Mucosa of descending colon (tissue), 3 donors: ENCODE data around the gene SPECC1. TPM values are rescaled to one million over a fixed set of nuclear protein-coding genes. Genes with fewer than 3 reads are reported as not detected.

Experiments used
- ATAC-seq: fragments of 200-7000 bp; cut with Tn5 transposase; one replicate; pipeline ENCODE4 v1.9.1; 2020; ENCODE audit warnings: mild to moderate bottlenecking, moderate library complexity
- DNase-seq, 3 donors: peaks; one replicate each; pipeline ENCODE4 v3.0.0-alpha.2; 2020
- H3K36me3 ChIP-seq: fragments of 200-600 bp; one replicate; pipeline ENCODE4 v1.8.0; 2021; ENCODE audit warnings: low read depth, mild to moderate bottlenecking
- H3K4me1 ChIP-seq: fragments of 200-600 bp; one replicate; pipeline ENCODE4 v1.8.0; 2021; ENCODE audit warnings: low read depth, mild to moderate bottlenecking
- H3K4me3 ChIP-seq: fragments of 200-600 bp; one replicate; pipeline ENCODE4 v1.8.0; 2021; ENCODE audit warnings: mild to moderate bottlenecking
- H3K9me3 ChIP-seq: fragments of 200-600 bp; one replicate; pipeline ENCODE4 v1.8.0; 2021; ENCODE audit warnings: mild to moderate bottlenecking
- CTCF ChIP-seq: fragments of 200-600 bp; IDR thresholded peaks from one replicate; pipeline ENCODE4 v1.8.0; 2022; ENCODE audit warnings: antibody characterized with exemption, mild to moderate bottlenecking
- intact Hi-C, 2 donors: fragments of 100-400 bp; cut with DNase I in 1 of 2; cut with micrococcal nuclease in 1 of 2; formaldehyde crosslinking; loops; one replicate each; pipeline versions ENCODE4 v1.11.0 to v1.11.1; 2022; cut with DNase I, micrococcal nuclease
- total RNA-seq, 3 donors: library from RNA; stranded (reverse); fragmentation: NEBNext Ultra II Directional in 2 of 3; extraction: Animal tissue kit (Norgen Biotek cat#: 25700) in 2 of 3; gene quantifications; one replicate each; pipeline versions ENCODE4 v1.2.1 to v1.2.4, GENCODE V29; 2021 to 2023
- donor health status: DM: no; HTN: no; CAD: no; lungs with moderate emphysema.
- donor health status: DM: no; HTN: no; CAD: no.
- donor health status: DM: no; HTN: yes; CAD: no.

Gene SPECC1
- total RNA-seq, 3 donors from 2014 or later: 36.2 to 86.3 (median 85.7) TPM

GRCh38 chr17:20279631-20280030, 270.5 kb downstream of the SPECC1 start:
- Histone ChIP-seq H3K4me3 (no peak overlapping the region), H3K36me3 (no peaks in the 10 kb centered on the region), H3K9me3 (no peaks in the 10 kb centered on the region), H3K4me1 (no peaks in the 10 kb centered on the region)
- no peak for DNase-seq
- no peak for TF ChIP-seq CTCF
- ATAC-seq: no peak
- intact Hi-C loops: no loop called here

GRCh38 chr17:20280051-20280450, 270.9 kb downstream of the SPECC1 start:
- no peaks in the 10 kb centered on the region for H3K9me3 ChIP-seq
- intact Hi-C loops: no loop called here
- no peaks in the 10 kb centered on the region for H3K36me3 ChIP-seq
- H3K4me1 ChIP-seq: no peaks in the 10 kb centered on the region
- no peak for ATAC-seq
- no peak overlapping the region for H3K4me3 ChIP-seq
- no peak for TF ChIP-seq CTCF
- DNase-seq: no peak

GRCh38 chr17:20280851-20281250, 271.7 kb downstream of the SPECC1 start:
- Histone ChIP-seq H3K4me3 (no peak overlapping the region), H3K4me1 (no peaks in the 10 kb centered on the region), H3K9me3 (no peaks in the 10 kb centered on the region), H3K36me3 (no peaks in the 10 kb centered on the region)
- no peak for TF ChIP-seq CTCF
- intact Hi-C loops: no loop called here
- no peak for ATAC-seq
- DNase-seq: no peak

GRCh38 chr17:20281860-20282259, 272.7 kb downstream of the SPECC1 start:
- ATAC-seq: no peak
- no peak for TF ChIP-seq CTCF
- intact Hi-C loops: no loop called here
- Histone ChIP-seq H3K4me1 (no peaks in the 10 kb centered on the region), H3K4me3 (no peak overlapping the region), H3K9me3 (no peaks in the 10 kb centered on the region), H3K36me3 (no peaks in the 10 kb centered on the region)
- peak in 1 of 3 donors; percentile 11 for DNase-seq

GRCh38 chr17:20282526-20283308, 273.6 kb downstream of the SPECC1 start:
- H3K4me3 ChIP-seq: no peak overlapping the region
- no peaks in the 10 kb centered on the region for H3K9me3 ChIP-seq

More at GRCh38 chr17:20282526-20283308, 273.6 kb downstream of the SPECC1 start:
- no peak for ATAC-seq
- no peak for DNase-seq
- Histone ChIP-seq H3K36me3 (no peaks in the 10 kb centered on the region), H3K4me1 (no peaks in the 10 kb centered on the region)
- intact Hi-C loops: no loop called here
- TF ChIP-seq CTCF: no peak
